HG02870 (cell line): ENCODE data around the gene BABAM2.

Source experiments
- ATAC-seq: cut with Tn5 transposase; IDR thresholded peaks from one replicate; pipeline ENCODE4 v1.9.1; 2021; ENCODE audit warnings: mild to moderate bottlenecking, moderate library complexity; ENCODE audit not compliant: unreplicated experiment

Gene BABAM2

GRCh38 chr2:28185153-28185552 lies 294.6 kb downstream of the BABAM2 start:
- ATAC-seq: no peak

GRCh38 chr2:28185891-28186290 lies 295.4 kb downstream of the BABAM2 start:
- no peak for ATAC-seq

GRCh38 chr2:28187186-28187585 lies 296.7 kb downstream of the BABAM2 start:
- no peak for ATAC-seq

- ATAC-seq: no peak
Measured at GRCh38 chr2:28188436-28188835, 297.9 kb downstream of the BABAM2 start.

- ATAC-seq: no peak
Measured at GRCh38 chr2:28193630-28194403, 303.3 kb downstream of the BABAM2 start.

- no peak for ATAC-seq
Measured at GRCh38 chr2:28199995-28200679, 309.6 kb downstream of the BABAM2 start.

GRCh38 chr2:28201671-28202180 lies 311.2 kb downstream of the BABAM2 start:
- no peak for ATAC-seq

- no peak for ATAC-seq
Measured at GRCh38 chr2:28202719-28203118, 312.2 kb downstream of the BABAM2 start.

GRCh38 chr2:28206762-28207161 lies 316.2 kb downstream of the BABAM2 start:
- no peak for ATAC-seq

- no peak for ATAC-seq
Measured at GRCh38 chr2:28209261-28209691, 318.7 kb downstream of the BABAM2 start.

- no peak for ATAC-seq
Measured at GRCh38 chr2:28209864-28210263, 319.3 kb downstream of the BABAM2 start.

GRCh38 chr2:28210535-28210934 lies 320.0 kb downstream of the BABAM2 start:
- no peak for ATAC-seq

- ATAC-seq: no peak
Measured at GRCh38 chr2:28216331-28216730, 325.8 kb downstream of the BABAM2 start.

- ATAC-seq: no peak
Measured at GRCh38 chr2:28217042-28217740, 326.7 kb downstream of the BABAM2 start.

- no peak for ATAC-seq
Measured at GRCh38 chr2:28219138-28219537, 328.6 kb downstream of the BABAM2 start.

- no peak for ATAC-seq
Measured at GRCh38 chr2:28219758-28220368, 329.3 kb downstream of the BABAM2 start.

GRCh38 chr2:28224648-28225472 lies 334.3 kb downstream of the BABAM2 start:
- ATAC-seq: no peak

- ATAC-seq: no peak
Measured at GRCh38 chr2:28225473-28226080, 335.0 kb downstream of the BABAM2 start.

- no peak for ATAC-seq
Measured at GRCh38 chr2:28226558-28226957, 336.0 kb downstream of the BABAM2 start.

GRCh38 chr2:28227498-28227897 lies 337.0 kb downstream of the BABAM2 start:
- ATAC-seq: no peak
